Stimulated activated CD8-positive, alpha-beta memory T cell treated with anti-CD3 and anti-CD28 coated beads, Interleukin-4, amount 100 ng/mL, for 48 hours (primary cell): Measurements from ENCODE around the gene SDHA.
"Not testable (repeated sequence)": the region's sequence is repeated elsewhere in the genome, so short reads cannot be mapped to it uniquely, and the experiment has no call there.

Source experiments
- DNase-seq: peaks from one replicate; pipeline ENCODE4 v3.0.0-alpha.2; 2020

The SDHA gene

GRCh38 chr5:263275-263974 lies 45.3 kb downstream of the SDHA start:
- DNase-seq: not testable (repeated sequence)

- no peak for DNase-seq
Observed at GRCh38 chr5:264338-264737, 46.2 kb downstream of the SDHA start.

GRCh38 chr5:266311-267026 lies 48.3 kb downstream of the SDHA start:
- DNase-seq: not testable (repeated sequence)

- no peak for DNase-seq
Observed at GRCh38 chr5:267716-268115, 49.6 kb downstream of the SDHA start.

GRCh38 chr5:270340-270739 lies 52.2 kb downstream of the SDHA start:
- DNase-seq: no peak

GRCh38 chr5:271828-272167 lies 53.7 kb downstream of the SDHA start:
- DNase-seq: not testable (repeated sequence)

GRCh38 chr5:273091-273490 lies 55.0 kb downstream of the SDHA start:
- DNase-seq: not testable (repeated sequence)

- not testable (repeated sequence) for DNase-seq
Observed at GRCh38 chr5:273491-273890, 55.4 kb downstream of the SDHA start.

- DNase-seq: not testable (repeated sequence)
Observed at GRCh38 chr5:274346-274745, 56.2 kb downstream of the SDHA start.

- DNase-seq: no peak
Observed at GRCh38 chr5:278646-279045, 60.5 kb downstream of the SDHA start.

- not testable (repeated sequence) for DNase-seq
Observed at GRCh38 chr5:279051-279665, 61.0 kb downstream of the SDHA start.

- no peak for DNase-seq
Observed at GRCh38 chr5:285991-286557, 68.0 kb downstream of the SDHA start.

- not testable (repeated sequence) for DNase-seq
Observed at GRCh38 chr5:290200-290599, 72.1 kb downstream of the SDHA start.

GRCh38 chr5:291345-291744 lies 73.2 kb downstream of the SDHA start:
- not testable (repeated sequence) for DNase-seq

- not testable (repeated sequence) for DNase-seq
Observed at GRCh38 chr5:294788-295187, 76.7 kb downstream of the SDHA start.

- DNase-seq: not testable (repeated sequence)
Observed at GRCh38 chr5:296207-296606, 78.1 kb downstream of the SDHA start.

- not testable (repeated sequence) for DNase-seq
Observed at GRCh38 chr5:296954-297353, 78.8 kb downstream of the SDHA start.

- not testable (repeated sequence) for DNase-seq
Observed at GRCh38 chr5:297448-297847, 79.3 kb downstream of the SDHA start.

- DNase-seq: not testable (repeated sequence)
Observed at GRCh38 chr5:297991-298736, 80.0 kb downstream of the SDHA start.

GRCh38 chr5:298737-299125 lies 80.6 kb downstream of the SDHA start:
- no peak for DNase-seq

GRCh38 chr5:299921-300320 lies 81.8 kb downstream of the SDHA start:
- DNase-seq: not testable (repeated sequence)

- DNase-seq: not testable (repeated sequence)
Observed at GRCh38 chr5:300691-301435, 82.7 kb downstream of the SDHA start.
